GM19099 (cell line): ENCODE measurements around the gene BNC2.

Experiments
- POLR2A ChIP-seq: IDR thresholded peaks from 3 replicates; pipeline ENCODE4 v1.6.1; 2011; ENCODE audit warnings: low read depth; ENCODE audit not compliant: insufficient read length; ENCODE audit errors: extremely low read depth

BNC2 gene

GRCh38 chr9:16690205-16690604 lies 180.3 kb downstream of the BNC2 start:
- no peak for TF ChIP-seq POLR2A

GRCh38 chr9:16689351-16689938 lies 181.0 kb downstream of the BNC2 start:
- no peak for TF ChIP-seq POLR2A

- TF ChIP-seq POLR2A, result no peak
Observed at GRCh38 chr9:16688814-16689213, 181.7 kb downstream of the BNC2 start.

- TF ChIP-seq POLR2A, result no peak
Observed at GRCh38 chr9:16687678-16688369, 182.6 kb downstream of the BNC2 start.

GRCh38 chr9:16683326-16683725 lies 187.1 kb downstream of the BNC2 start:
- no peak for TF ChIP-seq POLR2A

GRCh38 chr9:16682273-16682672 lies 188.2 kb downstream of the BNC2 start:
- no peak for TF ChIP-seq POLR2A

GRCh38 chr9:16681652-16681987 lies 188.8 kb downstream of the BNC2 start:
- TF ChIP-seq POLR2A, result no peak

GRCh38 chr9:16680975-16681651 lies 189.4 kb downstream of the BNC2 start:
- no peak for TF ChIP-seq POLR2A

GRCh38 chr9:16680541-16680940 lies 189.9 kb downstream of the BNC2 start:
- TF ChIP-seq POLR2A, result no peak

- no peak for TF ChIP-seq POLR2A
Observed at GRCh38 chr9:16679327-16679821, 191.1 kb downstream of the BNC2 start.

- no peak for TF ChIP-seq POLR2A
Observed at GRCh38 chr9:16676519-16676918, 194.0 kb downstream of the BNC2 start.

- TF ChIP-seq POLR2A, result no peak
Observed at GRCh38 chr9:16675131-16675530, 195.3 kb downstream of the BNC2 start.

- no peak for TF ChIP-seq POLR2A
Observed at GRCh38 chr9:16673171-16673570, 197.3 kb downstream of the BNC2 start.

GRCh38 chr9:16672501-16672900 lies 198.0 kb downstream of the BNC2 start:
- no peak for TF ChIP-seq POLR2A

- TF ChIP-seq POLR2A, result no peak
Observed at GRCh38 chr9:16671591-16672137, 198.8 kb downstream of the BNC2 start.

- TF ChIP-seq POLR2A, result no peak
Observed at GRCh38 chr9:16670791-16671190, 199.7 kb downstream of the BNC2 start.

- TF ChIP-seq POLR2A, result no peak
Observed at GRCh38 chr9:16668734-16669295, 201.7 kb downstream of the BNC2 start.
